NT2/D1 (cell line): ENCODE measurements around the gene EXD3.

Experiments
- DNase-seq: peaks from one replicate; pipeline ENCODE4 v3.0.0-alpha.2; 2011; ENCODE audit warnings: low read depth, low spot score
- H3K27me3 ChIP-seq: 2 replicates; pipeline ENCODE4 v1.6.0; 2011; ENCODE audit warnings: mild to moderate bottlenecking; ENCODE audit not compliant: insufficient read length, insufficient read depth
- H3K36me3 ChIP-seq: 2 replicates; pipeline ENCODE4 v1.6.1; 2011; ENCODE audit warnings: mild to moderate bottlenecking, low read length, mixed read lengths; ENCODE audit not compliant: insufficient read depth, insufficient read length
- H3K4me1 ChIP-seq: 2 replicates; pipeline ENCODE4 v1.5.1; 2011; ENCODE audit not compliant: insufficient read depth, insufficient read length
- H3K4me3 ChIP-seq: 2 replicates; pipeline ENCODE4 v1.5.1; 2011; ENCODE audit warnings: low read depth; ENCODE audit not compliant: insufficient read length
- H3K9ac ChIP-seq: 2 replicates; pipeline ENCODE4 v1.6.0; 2011; ENCODE audit warnings: low read depth; ENCODE audit not compliant: insufficient read length
- H3K9me3 ChIP-seq: 2 replicates; pipeline ENCODE4 v1.5.1; 2011; ENCODE audit warnings: mild to moderate bottlenecking, low read length; ENCODE audit not compliant: insufficient read depth
- SUZ12 ChIP-seq: IDR thresholded peaks from 2 replicates; pipeline ENCODE4 v1.6.1; 2011; ENCODE audit not compliant: insufficient read length, insufficient read depth; ENCODE audit errors: extremely low read depth
- YY1 ChIP-seq: IDR thresholded peaks from 2 replicates; pipeline ENCODE4 v1.6.1; 2011; ENCODE audit not compliant: insufficient read length, insufficient read depth
- ZNF274 ChIP-seq: IDR thresholded peaks from 2 replicates; pipeline ENCODE4 v1.6.1; 2011; ENCODE audit warnings: mild to moderate bottlenecking, low read depth, low read length

Gene EXD3

GRCh38 chr9:137448602-137448962, 25.6 kb upstream of the EXD3 start:
- peaks cover 54% of the 10 kb centered on the region for H3K36me3 ChIP-seq
- no peaks in the 10 kb centered on the region for H3K9me3 ChIP-seq
- H3K4me3 ChIP-seq = no peak overlapping the region
- H3K27me3 ChIP-seq = no peaks in the 10 kb centered on the region
- no peak overlapping the region for H3K9ac ChIP-seq
- no peak for DNase-seq
- H3K4me1 ChIP-seq = peaks cover 19% of the 10 kb centered on the region
- no peak for TF ChIP-seq ZNF274
- no peak for TF ChIP-seq SUZ12
- no peak for TF ChIP-seq YY1

GRCh38 chr9:137447722-137448601, 25.0 kb upstream of the EXD3 start:
- Histone ChIP-seq H3K9ac (no peak overlapping the region), H3K27me3 (no peaks in the 10 kb centered on the region), H3K9me3 (no peaks in the 10 kb centered on the region), H3K4me3 (no peak overlapping the region), H3K36me3 (peaks cover 51% of the 10 kb centered on the region), H3K4me1 (peaks cover 13% of the 10 kb centered on the region)
- TF ChIP-seq ZNF274 (no peak), YY1 (no peak), SUZ12 (no peak)
- DNase-seq = no peak

DNA sequence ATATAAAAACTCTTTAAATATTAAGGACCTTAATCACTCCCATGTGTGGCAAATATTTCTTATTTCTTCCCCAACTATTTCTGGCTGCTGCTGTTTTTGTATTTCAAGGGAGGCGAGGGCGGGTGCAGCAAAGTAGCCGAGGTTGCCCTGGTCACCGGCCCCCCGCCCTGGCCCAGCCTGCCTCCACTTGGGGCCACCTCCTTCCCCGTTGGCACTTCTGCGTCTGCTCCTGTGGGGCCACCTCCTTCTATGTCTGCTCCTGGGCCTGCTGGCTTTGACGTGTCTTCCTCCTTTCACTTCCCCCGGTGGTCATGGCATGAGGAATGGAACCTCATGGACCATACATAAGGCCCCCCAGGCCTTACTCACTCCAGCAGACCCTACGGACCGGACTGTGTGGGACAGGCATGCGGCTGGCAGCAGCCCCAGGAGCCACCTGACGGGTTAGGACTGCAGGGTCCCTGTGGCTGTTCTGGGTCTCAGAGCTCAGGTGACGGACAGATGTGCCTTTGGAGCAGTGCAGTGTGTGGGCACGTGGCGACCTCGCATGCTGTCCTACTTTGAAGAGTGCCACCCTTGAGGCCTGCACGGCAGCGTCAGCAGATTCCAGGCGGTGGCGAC, 24.0 kb upstream of the EXD3 start:
- TF ChIP-seq SUZ12 (no peak), ZNF274 (no peak), YY1 (no peak)
- Histone ChIP-seq H3K4me3 (no peak overlapping the region), H3K9ac (no peak overlapping the region), H3K4me1 (peaks cover 9% of the 10 kb centered on the region), H3K27me3 (no peaks in the 10 kb centered on the region), H3K36me3 (peaks cover 41% of the 10 kb centered on the region), H3K9me3 (no peaks in the 10 kb centered on the region)
- DNase-seq = no peak

- DNase-seq = no peak
- H3K4me3 ChIP-seq = no peak overlapping the region
- H3K9ac ChIP-seq = no peak overlapping the region
- H3K9me3 ChIP-seq = no peaks in the 10 kb centered on the region
- H3K36me3 ChIP-seq = peaks cover 38% of the 10 kb centered on the region
- no peak for TF ChIP-seq SUZ12
- TF ChIP-seq YY1 = no peak
- no peak for TF ChIP-seq ZNF274
- H3K4me1 ChIP-seq = peaks cover 9% of the 10 kb centered on the region
- H3K27me3 ChIP-seq = no peaks in the 10 kb centered on the region
These were observed 23.0 kb upstream of the EXD3 start for GRCh38 chr9:137445930-137446431.

GRCh38 chr9:137445275-137445807, 22.4 kb upstream of the EXD3 start:
- H3K9ac ChIP-seq = no peak overlapping the region
- TF ChIP-seq SUZ12 (no peak), ZNF274 (no peak), YY1 (no peak)
- peaks cover 9% of the 10 kb centered on the region for H3K4me1 ChIP-seq
- no peak for DNase-seq
- H3K27me3 ChIP-seq = no peaks in the 10 kb centered on the region
- no peaks in the 10 kb centered on the region for H3K9me3 ChIP-seq
- no peak overlapping the region for H3K4me3 ChIP-seq
- H3K36me3 ChIP-seq = peaks cover 38% of the 10 kb centered on the region

DNA sequence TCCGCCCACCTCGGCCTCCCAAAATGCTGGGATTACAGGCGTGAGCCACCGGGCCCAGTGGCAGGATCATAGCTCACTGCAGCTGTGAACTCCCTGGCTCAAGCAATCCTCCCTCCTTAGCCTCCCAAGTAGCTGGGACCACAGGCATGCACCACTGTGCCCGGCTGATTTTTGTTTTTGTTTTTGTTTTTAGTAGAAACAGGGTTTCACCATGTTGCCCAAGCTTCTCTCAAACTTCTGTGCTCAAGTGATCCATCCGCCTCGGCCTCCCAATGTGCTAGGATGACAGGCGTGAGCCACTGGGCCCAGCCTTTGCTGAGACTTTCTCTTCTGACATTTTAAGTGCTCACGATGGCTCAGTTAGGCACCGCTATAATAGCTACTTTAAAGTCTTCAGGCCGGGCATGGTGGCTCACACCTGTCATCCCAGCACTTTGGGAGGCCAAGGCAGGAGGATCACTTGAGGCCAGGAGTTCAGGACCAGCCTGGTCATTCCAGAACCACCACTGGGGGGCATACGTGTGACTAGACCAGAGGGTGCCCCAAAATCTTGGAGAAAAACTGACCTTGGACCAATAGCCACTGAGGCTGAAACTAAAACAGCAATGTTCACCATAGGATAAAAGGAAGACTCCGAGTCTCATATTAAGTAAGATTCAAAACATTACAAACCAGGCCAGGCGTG, 21.3 kb upstream of the EXD3 start:
- H3K4me1 ChIP-seq = peaks cover 9% of the 10 kb centered on the region
- peaks cover 28% of the 10 kb centered on the region for H3K36me3 ChIP-seq
- no peak for DNase-seq
- H3K9ac ChIP-seq = no peak overlapping the region
- no peaks in the 10 kb centered on the region for H3K27me3 ChIP-seq
- no peak overlapping the region for H3K4me3 ChIP-seq
- no peak for TF ChIP-seq ZNF274
- no peak for TF ChIP-seq SUZ12
- no peak for TF ChIP-seq YY1
- no peaks in the 10 kb centered on the region for H3K9me3 ChIP-seq
